Right cardiac atrium (tissue), 5 donors: ENCODE measurements around the gene ZC3HAV1. TPM values are rescaled to one million over a fixed set of nuclear protein-coding genes. Genes with fewer than 3 reads are reported as not detected.
"Not testable (repeated sequence)": the region's sequence is repeated elsewhere in the genome, so short reads cannot be mapped to it uniquely, and the experiment has no call there.

ENCODE experiments used
- ATAC-seq, 2 donors: fragments of 200-7000 bp; cut with Tn5 transposase; one replicate each; pipeline versions ENCODE4 v1.8.0 to v1.9.1; 2020; ENCODE audit warnings: moderate library complexity in 2 of 2, mild to moderate bottlenecking in 1 of 2
- DNase-seq, 3 donors: peaks; one replicate each; pipeline ENCODE4 v3.0.0-alpha.2; 2020
- H3K27ac ChIP-seq: one replicate; pipeline ENCODE4 v1.5.1; 2013; ENCODE audit warnings: mild to moderate bottlenecking, low read length, control low read depth, moderate library complexity
- H3K27me3 ChIP-seq: one replicate; pipeline ENCODE4 v1.6.1; 2013; ENCODE audit not compliant: control insufficient read depth, insufficient read depth
- H3K4me1 ChIP-seq: one replicate; pipeline ENCODE4 v1.6.1; 2013; ENCODE audit warnings: low read length; ENCODE audit not compliant: control insufficient read depth, insufficient read depth
- H3K4me3 ChIP-seq: one replicate; pipeline ENCODE4 v1.5.1; 2013; ENCODE audit warnings: low read length, control low read depth
- H3K9me3 ChIP-seq: one replicate; pipeline ENCODE4 v1.6.1; 2013; ENCODE audit warnings: low read length; ENCODE audit not compliant: control insufficient read depth
- WGBS: extraction: QIAGEN DNeasy Blood & Tissue Kit; methylation state at CpG from one replicate; pipeline ENCODE4 v1.1.7; 2013; 5-methylcytosine and 5-hydroxymethylcytosine counted together
- intact Hi-C, 4 donors: fragments of 100-400 bp; cut with DNase I; formaldehyde crosslinking; loops; one replicate each; pipeline versions ENCODE4 v1.11.0 to v1.14.0; 2022 to 2023
- polyA plus RNA-seq: library from polyadenylated mRNA; stranded (reverse); fragments of 200-250 nt; gene quantifications from one replicate; pipeline ENCODE4 v1.2.3, GENCODE V29; 2013
- total RNA-seq, 4 donors: library from RNA; stranded (reverse); fragmentation: NEBNext Ultra II Directional; extraction: Animal tissue kit (Norgen Biotek cat#: 25700); gene quantifications; one replicate each; pipeline ENCODE4 v1.2.1, GENCODE V29; 2021
- donor health status: healthy with polysubstance abuse.
- donor health status: DM: no; HTN: yes; CAD: no.
- donor health status: DM: no; HTN: no; CAD: no.
- donor health status: DM: no; HTN: yes; CAD: no; lungs with severe emphysema.
- donor health status: DM: yes; HTN: yes; CAD: no.

ZC3HAV1 gene
- total and polyA plus RNA-seq, 5 donors = 4.1 to 14.1 (median 9.1) TPM

DNA sequence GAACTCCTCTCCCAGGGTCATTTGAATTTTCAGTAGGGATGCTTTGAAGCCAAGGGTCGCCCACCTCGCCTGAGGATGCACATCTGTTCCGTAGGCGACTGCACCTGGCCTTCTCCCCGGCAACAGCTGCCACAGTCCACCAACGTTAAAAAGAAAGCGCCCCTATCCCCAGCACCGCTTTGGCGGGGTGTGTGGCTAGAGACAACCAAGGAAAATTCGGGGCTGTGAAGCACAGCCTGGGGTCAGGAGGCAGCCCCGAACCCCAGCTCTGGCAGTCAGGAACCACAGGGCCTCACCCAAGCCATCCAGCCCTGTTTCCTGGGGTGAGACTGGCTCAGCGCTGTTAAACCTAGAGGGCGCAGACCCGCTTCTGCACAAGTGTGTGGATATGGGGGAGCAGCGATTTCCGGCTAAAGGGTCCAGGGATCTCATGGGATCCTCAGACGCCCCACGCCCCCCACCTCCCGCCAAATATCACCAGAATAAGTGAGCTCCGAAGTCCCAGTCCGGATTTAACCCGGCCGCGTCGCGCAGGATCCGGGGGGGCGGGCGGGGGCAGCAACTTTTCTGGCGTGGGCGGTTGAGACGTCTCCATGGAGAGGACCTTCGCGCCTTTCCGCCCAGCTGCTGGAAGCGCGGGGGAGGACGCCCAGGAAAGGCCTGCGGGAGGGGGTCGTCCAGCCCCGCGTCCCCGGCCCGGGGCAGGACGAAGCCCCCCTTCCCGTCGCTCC lies 74.5 kb downstream of the ZC3HAV1 start:
- peak overlapping the region; percentile 1 for H3K27ac ChIP-seq
- peak; percentile 48 to 77 (median 68) for DNase-seq
- 9% methylated on average over 47 of the region's 47 CpGs for WGBS
- ATAC-seq = peak; percentile 57 to 69
- no peaks in the 10 kb centered on the region for H3K4me1 ChIP-seq
- intact Hi-C loops = no loop called here
- no peaks in the 10 kb centered on the region for H3K27me3 ChIP-seq
- H3K4me3 ChIP-seq = peak overlapping the region; percentile 37
- no peaks in the 10 kb centered on the region for H3K9me3 ChIP-seq

DNA sequence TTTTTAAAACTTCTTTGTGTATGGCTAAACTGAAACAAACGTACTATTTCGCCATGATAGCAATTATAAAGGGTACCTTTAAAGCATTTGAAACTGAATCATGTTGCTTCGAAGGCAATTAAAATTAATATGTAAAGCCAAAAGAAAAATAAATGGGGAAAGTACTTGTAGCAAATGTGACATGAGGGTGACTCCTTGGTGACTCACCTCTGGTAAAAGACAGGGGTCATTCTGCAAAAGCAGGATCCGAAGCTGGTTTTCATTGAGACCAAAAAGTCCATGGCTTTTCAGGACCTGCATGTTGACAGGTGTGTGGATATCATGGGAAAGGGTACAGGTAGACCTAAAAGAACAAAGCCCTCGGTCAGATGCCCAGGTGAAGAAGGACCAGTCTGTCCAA lies 75.2 kb downstream of the ZC3HAV1 start:
- intact Hi-C loops = no loop called here
- ATAC-seq (no peak), DNase-seq (no peak)
- WGBS = 88% methylated on average over 5 of the region's 5 CpGs
- Histone ChIP-seq H3K4me3 (no peak overlapping the region), H3K4me1 (no peaks in the 10 kb centered on the region), H3K27me3 (no peaks in the 10 kb centered on the region), H3K27ac (no peak overlapping the region), H3K9me3 (no peaks in the 10 kb centered on the region)

DNA sequence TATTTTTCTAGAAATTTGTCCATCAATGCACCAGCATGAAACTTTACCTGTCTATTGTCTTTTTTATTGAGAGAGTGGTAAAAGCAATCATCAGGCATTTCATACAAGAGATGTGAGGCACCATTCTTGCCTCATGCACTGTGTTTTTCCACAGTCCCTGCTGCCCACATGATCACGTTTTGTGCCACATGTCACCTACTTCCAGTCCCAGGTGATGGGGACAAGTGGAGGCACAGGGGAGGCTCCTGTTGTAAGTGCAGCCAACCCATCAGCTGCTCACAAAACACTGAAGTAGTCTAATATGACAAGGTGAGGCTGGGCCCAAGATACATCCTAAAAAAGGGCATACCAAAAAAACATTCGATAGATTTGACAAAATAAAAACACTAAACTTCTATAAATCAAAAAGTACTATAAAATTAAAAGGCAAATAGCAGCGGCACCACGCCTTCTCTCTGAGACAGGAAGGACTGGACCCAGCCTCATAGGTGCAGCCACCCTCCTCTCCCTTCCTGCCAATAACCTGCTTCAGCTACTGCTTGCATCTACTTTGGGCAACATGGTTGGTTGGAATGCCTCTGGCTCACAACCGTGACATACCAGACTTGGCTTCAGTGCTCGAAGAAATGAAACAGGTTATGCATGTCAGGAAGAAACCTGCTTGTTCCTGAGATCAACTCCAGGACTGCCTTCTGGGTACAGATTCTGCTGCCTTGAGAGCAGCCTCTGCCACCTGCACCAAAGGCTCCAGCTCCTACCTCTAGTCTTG lies 76.0 kb downstream of the ZC3HAV1 start:
- intact Hi-C loops = no loop called here
- Histone ChIP-seq H3K27ac (no peak overlapping the region), H3K4me1 (no peaks in the 10 kb centered on the region), H3K9me3 (no peaks in the 10 kb centered on the region), H3K4me3 (no peak overlapping the region), H3K27me3 (no peaks in the 10 kb centered on the region)
- WGBS = 77% methylated on average over 6 of the region's 6 CpGs
- ATAC-seq (no peak), DNase-seq (no peak)

DNA sequence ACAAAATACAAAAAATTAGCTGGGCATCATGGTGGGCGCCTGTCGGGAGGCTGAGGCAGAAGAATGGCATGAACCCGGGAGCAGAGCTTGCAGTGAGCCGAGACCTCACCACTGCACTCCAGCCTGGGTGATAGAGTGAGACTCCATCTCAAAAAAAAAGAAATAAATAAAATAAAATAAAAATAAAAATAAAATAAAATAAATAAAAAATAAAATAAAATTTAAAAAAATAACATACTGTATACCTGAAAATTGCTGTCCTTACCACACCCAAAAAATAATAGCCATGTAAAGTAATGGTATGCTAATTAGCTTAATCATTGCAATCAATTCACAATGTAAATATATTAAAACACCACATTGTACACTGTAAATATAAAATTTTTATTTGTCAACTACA lies 77.0 kb downstream of the ZC3HAV1 start:
- Histone ChIP-seq H3K27ac (no peak overlapping the region), H3K4me1 (no peaks in the 10 kb centered on the region), H3K27me3 (no peaks in the 10 kb centered on the region), H3K9me3 (no peaks in the 10 kb centered on the region), H3K4me3 (no peak overlapping the region)
- ATAC-seq (no peak), DNase-seq (no peak)
- intact Hi-C loops = no loop called here
- 95% methylated on average over 4 of the region's 4 CpGs for WGBS

DNA sequence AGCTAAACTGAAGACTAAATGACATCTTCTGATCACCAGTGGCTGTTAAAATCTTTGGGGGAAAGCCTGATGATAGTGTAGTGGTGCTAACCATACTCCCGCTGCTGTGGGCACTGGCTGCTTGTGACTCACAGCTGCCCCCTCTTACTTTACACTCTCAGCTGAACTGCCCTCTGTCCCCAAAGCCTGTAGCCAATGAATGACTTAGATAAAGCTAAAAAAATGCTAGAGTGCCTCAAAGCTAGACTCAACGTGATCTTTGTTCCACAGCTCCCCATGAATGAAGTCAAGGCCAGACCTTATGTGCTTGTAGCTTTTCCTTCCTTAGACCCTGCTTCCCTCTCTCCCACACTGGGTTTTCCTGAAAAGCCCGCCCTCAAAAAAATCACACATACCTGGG lies 80.2 kb downstream of the ZC3HAV1 start:
- Histone ChIP-seq H3K4me1 (no peaks in the 10 kb centered on the region), H3K27me3 (no peaks in the 10 kb centered on the region), H3K9me3 (no peaks in the 10 kb centered on the region), H3K27ac (no peak overlapping the region), H3K4me3 (no peak overlapping the region)
- WGBS = 86% methylated on average over 3 of the region's 3 CpGs
- DNase-seq (no peak), ATAC-seq (no peak)
- intact Hi-C loops = no loop called here

DNA sequence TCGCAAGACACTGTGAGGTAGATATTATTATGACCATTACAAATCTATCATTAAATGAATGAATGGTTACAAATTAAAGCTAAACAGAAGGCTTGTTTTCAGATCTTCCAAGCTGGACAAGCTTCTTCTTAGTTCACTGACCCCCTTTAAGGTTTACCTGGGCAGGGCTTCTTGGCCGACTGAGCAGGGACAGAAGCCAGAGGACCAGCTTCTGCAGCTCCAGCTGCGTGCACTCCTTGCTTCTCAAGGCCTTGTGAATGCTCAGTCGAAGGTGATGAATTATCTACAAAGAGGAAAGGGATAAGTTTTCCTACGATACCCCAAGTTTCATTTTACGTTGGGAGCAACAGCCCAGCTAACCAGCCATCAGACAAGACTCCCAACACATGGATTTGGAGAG lies 83.0 kb downstream of the ZC3HAV1 start:
- no peak for ATAC-seq
- intact Hi-C loops = no loop called here
- Histone ChIP-seq H3K27me3 (no peaks in the 10 kb centered on the region), H3K27ac (no peak overlapping the region), H3K4me1 (no peaks in the 10 kb centered on the region), H3K4me3 (no peak overlapping the region), H3K9me3 (no peaks in the 10 kb centered on the region)
- no peak for DNase-seq
- 90% methylated on average over 6 of the region's 6 CpGs for WGBS

DNA sequence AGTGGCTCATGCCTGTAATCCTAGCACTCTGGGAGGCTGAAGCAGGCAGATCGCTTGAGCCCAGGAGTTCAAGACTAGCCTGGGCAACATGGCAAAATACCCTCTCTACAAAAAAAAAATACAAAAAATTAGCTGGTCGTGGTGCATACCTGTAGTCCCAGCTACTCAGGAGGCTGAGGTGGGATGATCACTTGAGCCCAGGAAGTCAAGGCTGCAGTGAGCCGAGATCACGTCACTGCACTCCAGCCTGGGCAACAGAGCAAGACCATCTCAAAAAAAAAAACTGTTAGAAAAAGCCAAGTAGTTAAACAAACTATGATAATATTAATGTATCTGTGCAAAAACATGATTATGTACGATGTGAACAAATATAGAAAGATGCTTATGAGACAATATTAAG lies 83.7 kb downstream of the ZC3HAV1 start:
- intact Hi-C loops, DNase-seq: not testable (repeated sequence)

DNA sequence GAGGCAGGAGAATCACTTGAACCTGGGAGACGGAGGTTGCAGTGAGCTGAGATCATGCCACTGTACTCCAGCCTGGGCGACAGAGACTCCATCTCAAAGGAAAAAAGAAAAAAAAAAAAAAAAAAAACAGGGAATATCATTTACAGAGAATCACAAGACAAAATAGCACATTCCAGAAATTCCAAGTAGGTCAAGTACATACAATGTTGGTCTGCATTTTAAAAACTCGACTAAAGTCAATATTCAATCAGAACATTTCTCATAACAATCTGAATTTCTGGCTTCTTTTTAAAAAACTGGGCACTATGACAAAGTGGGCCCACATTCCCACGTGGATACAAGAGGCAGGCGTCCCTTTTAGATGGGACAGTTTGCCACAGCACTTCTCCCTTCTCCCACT lies 86.4 kb downstream of the ZC3HAV1 start:
- Histone ChIP-seq H3K27me3 (no peaks in the 10 kb centered on the region), H3K4me3 (no peak overlapping the region), H3K9me3 (no peaks in the 10 kb centered on the region), H3K27ac (no peak overlapping the region), H3K4me1 (no peaks in the 10 kb centered on the region)
- intact Hi-C loops = no loop called here
- 79% methylated on average over 5 of the region's 5 CpGs for WGBS
- DNase-seq (no peak), ATAC-seq (no peak)

More for the DNA sequence above, 83.7 kb downstream of the ZC3HAV1 start:
- not testable (repeated sequence) for H3K4me1 ChIP-seq, ATAC-seq, H3K27ac ChIP-seq, H3K4me3 ChIP-seq, H3K9me3 ChIP-seq, H3K27me3 ChIP-seq
- WGBS = 92% methylated on average over 5 of the region's 5 CpGs

DNA sequence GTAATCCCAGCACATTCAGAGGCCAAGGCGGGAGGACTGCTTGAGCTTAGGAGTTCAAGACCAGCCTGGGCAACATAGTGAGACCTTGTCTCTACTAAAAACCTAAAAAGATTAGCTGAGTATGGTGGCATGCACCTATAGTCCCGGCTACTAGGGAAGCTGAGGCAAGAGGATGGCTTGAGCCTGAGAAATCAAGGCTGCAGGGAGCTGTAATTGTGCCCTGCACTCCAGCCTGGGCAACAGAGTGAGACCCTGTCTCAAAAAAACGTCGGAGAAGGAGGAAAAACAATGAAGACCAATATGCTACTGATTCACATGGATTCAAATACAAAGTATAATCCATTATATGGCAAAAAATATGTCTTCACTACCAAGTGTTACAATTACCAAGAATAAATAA lies 87.2 kb downstream of the ZC3HAV1 start:
- Histone ChIP-seq H3K4me3 (no peak overlapping the region), H3K9me3 (no peaks in the 10 kb centered on the region), H3K27ac (no peak overlapping the region), H3K4me1 (no peaks in the 10 kb centered on the region), H3K27me3 (no peaks in the 10 kb centered on the region)
- 84% methylated on average over 4 of the region's 4 CpGs for WGBS
- DNase-seq = no peak
- intact Hi-C loops = no loop called here
- ATAC-seq = no peak

DNA sequence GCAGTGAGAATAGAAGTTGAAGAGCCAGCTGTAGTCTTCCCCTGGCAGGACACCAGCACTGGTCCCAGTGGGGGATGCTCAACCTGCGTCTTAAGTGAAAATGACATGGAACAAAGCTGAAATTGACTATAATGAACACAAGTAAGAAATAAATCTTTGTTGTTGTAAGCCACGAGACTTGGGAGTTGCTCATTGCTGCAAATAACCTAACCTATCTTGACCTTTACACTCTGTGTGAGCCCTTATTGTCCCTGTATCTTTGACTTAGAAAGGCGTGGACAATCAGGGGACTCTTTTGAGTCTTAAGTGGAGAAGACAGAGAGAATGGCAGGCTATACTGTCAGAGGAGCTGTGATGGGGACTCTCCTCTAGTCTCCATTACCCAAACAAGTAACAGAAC lies 90.6 kb downstream of the ZC3HAV1 start:
- DNase-seq (no peak), ATAC-seq (no peak)
- intact Hi-C loops = loop anchor here in 3 of 4 donors (5.0 to 10.0 kb wide), 2 partner anchors 56 to 58 kb away; no protein-coding TSS in a partner anchor
- no peak overlapping the region for H3K4me3 ChIP-seq
- no peaks in the 10 kb centered on the region for H3K4me1 ChIP-seq
- WGBS = 64% methylated on average over 3 of the region's 3 CpGs
- no peak overlapping the region for H3K27ac ChIP-seq
- H3K27me3 ChIP-seq = no peaks in the 10 kb centered on the region
- no peaks in the 10 kb centered on the region for H3K9me3 ChIP-seq

DNA sequence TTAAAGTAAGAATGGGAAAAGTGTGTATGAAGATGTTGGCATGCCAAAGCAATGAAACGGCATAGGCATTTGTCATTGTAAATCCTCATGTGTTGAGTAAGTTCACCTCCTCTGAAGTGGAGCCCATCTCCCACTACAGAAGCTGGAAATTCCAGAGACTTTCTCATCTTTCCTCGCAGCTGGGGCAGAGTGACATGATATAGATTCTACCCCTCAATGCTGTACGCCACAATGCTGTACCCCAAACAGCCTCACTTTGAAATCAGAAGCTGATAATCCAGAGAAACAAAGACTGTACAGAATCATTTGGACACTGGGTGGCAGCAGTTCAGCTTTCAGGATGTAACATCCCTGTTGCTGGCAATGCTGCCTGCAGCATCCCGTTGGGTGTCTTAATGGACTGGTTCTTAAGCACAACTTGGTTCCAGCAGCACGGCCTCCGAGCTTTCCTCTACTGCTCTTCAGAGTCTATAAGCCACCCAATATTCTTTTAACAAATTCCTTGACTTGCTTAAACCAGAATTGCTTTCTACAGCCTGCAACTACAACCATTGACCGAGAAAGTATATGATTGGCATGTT lies 92.5 kb downstream of the ZC3HAV1 start:
- Histone ChIP-seq H3K4me3 (no peak overlapping the region), H3K27ac (no peak overlapping the region), H3K4me1 (no peaks in the 10 kb centered on the region), H3K9me3 (no peaks in the 10 kb centered on the region), H3K27me3 (no peaks in the 10 kb centered on the region)
- intact Hi-C loops = loop anchor here in 3 of 4 donors (5.0 to 10.0 kb wide), 2 partner anchors 58 to 60 kb away; no protein-coding TSS in a partner anchor
- peak; percentile 77 to 89 for ATAC-seq
- 26% methylated on average over 7 of the region's 7 CpGs for WGBS
- DNase-seq = peak; percentile 57 to 73 (median 71)
